OCI-LY7 (cell line): ENCODE measurements around the gene ASXL1.

ENCODE experiments used
- EZH2phosphoT487 ChIP-seq: fragments of 200-600 bp; sonication (generic); IDR thresholded peaks from 2 replicates; pipeline ENCODE4 v1.6.1; 2018; ENCODE audit warnings: low read depth, borderline replicate concordance, mild to moderate bottlenecking, mixed run types, antibody characterized with exemption, low read length, moderate library complexity, mixed read lengths
- TF ChIP-seq, protein P1 (sequence below): fragments of 200-600 bp; sonication (generic); conservative IDR thresholded peaks from 2 replicates; pipeline ENCODE4 v1.5.1; 2014; ENCODE audit warnings: mild to moderate bottlenecking, antibody characterized with exemption, low read length, moderate library complexity, mixed read lengths

DNA sequence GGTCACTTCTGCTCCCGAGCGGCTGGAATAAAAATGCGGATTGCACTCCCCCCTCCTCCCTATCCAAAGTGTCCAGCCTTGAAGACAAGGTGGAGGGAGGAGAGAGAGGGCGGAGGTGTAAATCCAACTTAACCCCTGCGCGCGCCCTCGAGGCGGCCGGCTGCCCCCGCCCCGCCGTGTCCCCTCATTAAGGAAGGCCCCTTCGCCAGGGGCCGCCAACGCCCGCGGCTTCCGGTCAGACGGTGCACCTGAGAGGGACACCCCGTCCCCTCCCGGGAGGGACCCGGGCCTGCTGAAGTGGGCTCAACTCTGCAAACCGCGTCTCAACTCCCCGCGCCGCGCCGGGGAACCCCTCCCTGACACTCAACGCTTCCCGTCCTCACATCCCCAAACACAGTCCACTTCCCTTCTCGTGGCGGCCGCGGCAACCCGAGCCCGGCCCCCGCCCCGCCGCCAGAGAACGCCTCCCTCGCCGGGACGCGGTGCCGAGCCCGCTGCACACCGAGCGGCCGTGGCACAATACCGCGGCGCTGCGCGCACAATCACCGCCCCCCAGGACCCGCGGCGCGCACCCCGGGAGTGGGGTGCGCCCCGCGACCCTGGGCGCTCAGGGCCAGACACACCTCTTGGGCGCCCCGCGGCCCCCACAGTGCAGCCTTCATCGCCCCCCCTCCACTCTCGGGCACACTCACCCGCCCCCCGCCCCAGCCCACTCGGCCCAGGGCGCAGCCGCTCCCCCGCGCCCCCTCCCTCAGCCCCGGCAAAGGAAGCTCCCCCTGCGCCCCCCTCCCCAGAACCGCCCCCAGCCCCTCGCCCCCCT is 124.5 kb downstream of the ASXL1 start:
- TF ChIP-seq, protein P1, sequence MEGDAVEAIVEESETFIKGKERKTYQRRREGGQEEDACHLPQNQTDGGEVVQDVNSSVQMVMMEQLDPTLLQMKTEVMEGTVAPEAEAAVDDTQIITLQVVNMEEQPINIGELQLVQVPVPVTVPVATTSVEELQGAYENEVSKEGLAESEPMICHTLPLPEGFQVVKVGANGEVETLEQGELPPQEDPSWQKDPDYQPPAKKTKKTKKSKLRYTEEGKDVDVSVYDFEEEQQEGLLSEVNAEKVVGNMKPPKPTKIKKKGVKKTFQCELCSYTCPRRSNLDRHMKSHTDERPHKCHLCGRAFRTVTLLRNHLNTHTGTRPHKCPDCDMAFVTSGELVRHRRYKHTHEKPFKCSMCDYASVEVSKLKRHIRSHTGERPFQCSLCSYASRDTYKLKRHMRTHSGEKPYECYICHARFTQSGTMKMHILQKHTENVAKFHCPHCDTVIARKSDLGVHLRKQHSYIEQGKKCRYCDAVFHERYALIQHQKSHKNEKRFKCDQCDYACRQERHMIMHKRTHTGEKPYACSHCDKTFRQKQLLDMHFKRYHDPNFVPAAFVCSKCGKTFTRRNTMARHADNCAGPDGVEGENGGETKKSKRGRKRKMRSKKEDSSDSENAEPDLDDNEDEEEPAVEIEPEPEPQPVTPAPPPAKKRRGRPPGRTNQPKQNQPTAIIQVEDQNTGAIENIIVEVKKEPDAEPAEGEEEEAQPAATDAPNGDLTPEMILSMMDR, result no peak
- no peak for TF ChIP-seq EZH2phosphoT487
